ENCODE results near the gene GRAMD1A.
"Not testable (repeated sequence)": the region's sequence is repeated elsewhere in the genome, so short reads cannot be mapped to it uniquely, and the experiment has no call there.

The GRAMD1A gene

DNA sequence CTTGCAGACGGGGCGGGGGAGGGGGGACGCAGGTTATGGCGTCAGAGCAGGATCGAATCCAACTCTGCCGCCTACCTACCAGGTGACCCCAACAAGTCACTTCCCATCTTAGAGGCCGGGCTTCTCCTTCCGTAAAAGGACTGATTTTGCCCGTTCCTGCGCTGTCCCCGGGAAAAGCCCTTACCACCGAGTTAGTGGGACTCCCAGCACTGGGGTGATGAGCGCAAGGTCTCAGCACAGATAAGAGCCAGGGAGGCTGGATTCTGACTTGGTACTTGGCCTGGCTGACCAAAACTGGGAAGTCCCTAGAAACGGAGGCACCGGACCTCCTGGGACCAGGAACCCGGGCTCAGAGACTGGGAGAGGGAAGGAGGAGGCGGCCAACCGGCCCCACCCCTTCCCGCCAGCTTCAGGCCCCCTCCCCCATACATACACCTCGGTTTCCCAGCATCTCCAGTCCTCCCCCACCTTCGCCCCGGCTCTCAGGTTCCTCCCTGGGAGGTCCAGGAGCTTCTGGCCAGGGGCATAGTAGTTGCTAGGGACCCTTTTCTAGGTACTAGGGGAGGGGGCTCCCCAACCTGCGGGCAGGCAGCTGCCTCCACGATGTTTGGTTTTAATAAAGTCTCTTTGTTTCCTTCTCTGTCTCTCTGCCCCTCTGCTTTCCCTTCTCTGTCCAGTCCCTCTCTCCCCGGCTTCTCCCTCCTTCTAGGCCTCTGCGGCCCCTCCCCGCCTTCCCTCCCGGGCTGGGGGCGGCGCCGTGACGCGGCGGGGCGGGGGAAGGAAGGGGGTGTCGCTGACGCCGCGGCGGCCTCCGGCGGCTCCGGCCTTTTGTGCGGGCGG lies at the start of gene GRAMD1A:
GRAMD1A (plus strand) TSS at position 826 of the 840 bp plus-strand sequence. CDS start 156 bp downstream, outside the sequence.
- DNase-seq, result peak; percentile 80

DNA sequence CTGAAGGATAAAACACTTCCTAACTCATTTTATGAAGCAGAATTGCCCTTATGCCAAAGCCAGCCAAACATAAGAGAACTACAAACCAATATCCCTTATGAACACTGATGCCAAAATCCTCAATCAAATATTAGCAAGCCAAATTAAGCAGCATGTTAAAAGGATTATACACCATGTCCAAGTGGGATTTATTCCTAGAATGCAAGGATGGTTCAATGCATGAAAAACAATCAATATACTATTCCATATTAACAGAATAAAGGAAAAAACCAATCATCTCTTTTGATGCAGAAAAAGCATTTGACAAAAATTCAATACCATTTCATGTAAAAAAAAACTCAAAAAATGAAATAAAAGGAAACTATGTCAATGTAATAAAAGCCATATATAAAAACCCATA lies 47.0 kb upstream of the GRAMD1A start:
- no peak for DNase-seq

DNA sequence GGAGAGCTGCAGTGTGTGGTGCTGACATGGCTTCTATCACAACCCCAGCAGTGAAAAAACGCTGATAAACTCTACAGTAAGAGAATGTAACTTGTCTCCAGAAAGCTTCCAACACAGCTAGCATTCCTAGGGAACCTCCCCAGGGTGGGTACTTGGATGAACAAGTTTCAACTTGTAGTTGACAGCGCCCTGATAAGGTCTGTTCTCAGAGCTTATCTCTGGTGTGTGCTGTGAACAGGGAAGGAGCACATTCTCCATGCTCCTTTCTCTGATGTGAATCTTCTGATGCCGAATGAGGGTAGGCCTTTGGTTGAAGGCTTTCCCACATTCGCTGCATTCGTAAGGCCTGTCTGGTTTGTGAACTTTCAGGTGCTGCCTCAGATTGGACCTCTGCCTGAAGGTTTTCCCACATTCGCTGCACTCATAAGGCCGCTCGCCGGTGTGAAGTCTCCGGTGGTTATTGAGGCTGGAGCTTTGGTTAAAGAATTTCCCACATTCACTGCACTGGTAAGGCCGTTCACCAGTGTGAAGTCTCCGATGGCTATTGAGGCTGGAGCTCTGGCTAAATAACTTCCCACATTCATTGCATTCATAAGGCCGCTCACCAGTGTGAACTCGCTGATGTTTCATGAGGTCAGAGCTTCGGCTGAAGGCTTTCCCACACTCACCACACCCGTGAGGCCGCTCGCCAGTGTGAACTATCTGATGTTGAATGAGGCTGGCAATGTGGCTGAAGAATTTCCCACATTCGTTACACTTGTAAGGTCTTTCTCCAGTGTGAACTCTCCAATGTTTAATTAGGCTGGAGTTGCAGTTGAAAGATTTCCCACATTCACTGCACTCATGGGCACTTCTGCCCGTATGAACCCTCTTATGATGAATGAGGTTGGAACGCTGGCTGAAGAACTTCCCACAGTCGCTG lies 42.0 kb upstream of the GRAMD1A start:
- DNase-seq, result no peak

DNA sequence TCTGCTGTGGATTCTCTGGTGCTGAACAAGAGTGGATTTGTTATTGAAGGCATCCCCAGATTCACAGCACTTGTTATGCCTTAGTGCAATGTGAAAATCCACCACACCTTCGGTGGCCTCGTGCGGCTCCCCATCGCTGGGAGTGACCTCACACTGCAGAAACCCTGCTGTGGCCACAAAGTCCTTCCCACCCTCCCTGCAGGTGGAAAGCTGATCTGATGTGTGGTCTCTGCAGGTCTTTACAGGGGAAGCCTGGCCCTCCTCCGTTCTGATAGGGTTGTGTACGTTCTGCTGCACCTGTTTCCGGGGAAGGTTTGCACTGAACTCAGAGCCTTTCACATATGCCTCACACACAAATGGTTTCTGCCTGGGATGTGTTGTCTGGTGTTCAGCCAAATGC lies 41.1 kb upstream of the GRAMD1A start:
- no peak for DNase-seq

DNA sequence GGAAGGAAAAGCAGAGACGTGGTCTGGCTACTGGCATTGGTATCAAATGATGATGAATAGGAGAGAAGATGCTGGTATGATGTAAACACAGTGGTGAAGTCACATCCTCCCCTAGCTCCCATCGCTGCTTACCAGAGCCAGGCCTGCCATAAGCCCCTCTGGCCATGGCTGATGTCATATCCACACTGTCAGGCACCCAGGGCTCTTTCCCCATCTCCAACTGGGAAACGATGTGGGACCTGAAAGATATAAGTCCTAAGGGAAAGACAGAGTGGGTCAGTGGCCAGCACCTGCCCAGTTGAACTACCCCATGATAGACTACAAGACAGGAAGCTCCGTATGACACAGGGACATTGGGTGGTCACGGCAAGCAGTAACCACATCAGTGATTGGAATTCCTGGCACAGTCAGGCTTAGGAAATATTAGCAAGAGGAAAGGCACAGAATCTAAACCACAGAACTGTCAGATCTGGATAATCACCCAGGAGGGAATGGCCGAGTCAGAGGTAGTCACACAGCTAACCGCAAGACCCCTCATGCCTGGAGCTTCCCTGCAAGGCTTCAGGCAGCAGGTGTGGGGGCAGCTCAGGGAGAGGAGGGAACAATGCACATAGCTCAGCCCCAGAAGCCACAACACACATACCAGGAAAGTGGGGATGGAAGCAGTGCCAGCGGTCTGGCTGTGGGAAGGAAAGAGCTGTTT lies 39.9 kb upstream of the GRAMD1A start:
- no peak for DNase-seq

DNA sequence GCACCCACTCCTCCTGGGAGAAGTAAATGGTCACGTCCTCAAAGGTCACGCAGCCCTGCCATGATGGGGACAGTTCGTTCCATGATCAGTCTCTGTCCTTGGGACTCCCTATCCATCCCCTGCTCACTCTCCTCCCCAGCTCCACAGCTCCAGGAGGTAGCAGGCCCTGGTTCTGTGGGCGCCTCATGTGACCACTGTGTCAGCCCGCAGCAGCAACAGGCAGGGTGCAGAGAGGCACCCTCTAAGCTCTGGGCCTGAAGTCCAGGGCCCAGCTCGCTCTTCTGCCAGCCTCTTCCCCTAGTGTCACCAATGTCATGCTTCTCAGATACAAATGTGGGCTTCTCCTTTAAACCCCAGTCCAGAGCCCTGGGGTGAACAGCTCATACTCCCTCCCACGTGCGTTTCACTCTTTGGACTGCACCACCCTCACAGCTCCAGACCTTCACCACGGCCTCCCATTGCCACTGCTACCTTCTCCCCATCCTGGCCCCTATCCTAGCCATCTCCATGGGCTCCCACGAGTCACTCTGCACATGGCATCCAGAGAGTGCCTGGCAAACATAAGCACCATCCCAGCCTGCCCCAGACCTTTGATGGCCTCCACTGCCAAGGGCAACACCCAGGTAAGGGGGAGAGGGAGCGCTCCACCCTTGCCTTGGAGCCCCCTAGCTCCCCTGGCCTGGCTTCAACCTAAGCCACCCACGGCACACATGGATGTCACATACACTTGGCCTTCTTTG lies 39.0 kb upstream of the GRAMD1A start:
- no peak for DNase-seq

DNA sequence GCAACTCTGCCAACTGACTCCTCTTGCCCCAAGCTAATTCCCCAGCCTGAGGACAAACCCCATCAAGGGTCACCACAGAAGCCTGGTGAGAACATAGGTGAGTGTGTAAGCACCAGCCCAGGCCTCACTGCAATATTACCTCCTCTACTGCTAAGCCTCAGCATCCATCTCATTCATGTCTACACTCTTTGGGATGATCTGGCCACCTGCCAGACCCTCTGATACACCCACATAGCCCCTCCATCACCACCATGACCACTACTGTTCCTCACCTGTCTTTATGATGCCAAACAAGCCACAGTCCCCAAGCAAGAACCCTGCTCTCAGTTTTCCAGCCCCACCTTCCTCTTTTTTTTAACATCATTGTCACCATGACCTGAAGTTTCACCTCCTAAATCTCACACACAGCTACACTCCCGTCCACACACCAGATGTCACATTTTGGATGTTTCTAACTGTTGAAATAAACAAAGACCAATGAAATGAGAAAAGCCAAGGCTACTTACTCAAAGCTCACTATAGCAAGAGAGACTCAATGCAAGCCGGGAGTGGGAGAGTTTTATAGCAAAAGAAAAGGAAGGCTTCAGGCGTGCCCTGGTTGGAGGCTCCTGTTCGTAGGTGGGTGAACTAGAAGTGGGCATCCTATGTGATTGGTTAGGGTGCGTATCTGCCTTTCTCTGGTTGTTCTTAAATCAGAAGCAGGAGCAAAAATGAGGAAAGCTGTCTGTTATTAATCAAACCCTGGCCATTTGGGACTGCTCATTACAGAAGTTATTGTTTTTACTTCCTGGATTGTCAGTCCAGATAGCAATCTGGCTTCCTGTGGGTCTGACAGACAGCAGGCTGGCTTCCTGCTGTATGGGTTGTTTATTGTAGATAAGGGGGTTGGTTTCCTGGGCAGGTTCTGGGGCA lies 38.1 kb upstream of the GRAMD1A start:
- DNase-seq, result peak; percentile 80

DNA sequence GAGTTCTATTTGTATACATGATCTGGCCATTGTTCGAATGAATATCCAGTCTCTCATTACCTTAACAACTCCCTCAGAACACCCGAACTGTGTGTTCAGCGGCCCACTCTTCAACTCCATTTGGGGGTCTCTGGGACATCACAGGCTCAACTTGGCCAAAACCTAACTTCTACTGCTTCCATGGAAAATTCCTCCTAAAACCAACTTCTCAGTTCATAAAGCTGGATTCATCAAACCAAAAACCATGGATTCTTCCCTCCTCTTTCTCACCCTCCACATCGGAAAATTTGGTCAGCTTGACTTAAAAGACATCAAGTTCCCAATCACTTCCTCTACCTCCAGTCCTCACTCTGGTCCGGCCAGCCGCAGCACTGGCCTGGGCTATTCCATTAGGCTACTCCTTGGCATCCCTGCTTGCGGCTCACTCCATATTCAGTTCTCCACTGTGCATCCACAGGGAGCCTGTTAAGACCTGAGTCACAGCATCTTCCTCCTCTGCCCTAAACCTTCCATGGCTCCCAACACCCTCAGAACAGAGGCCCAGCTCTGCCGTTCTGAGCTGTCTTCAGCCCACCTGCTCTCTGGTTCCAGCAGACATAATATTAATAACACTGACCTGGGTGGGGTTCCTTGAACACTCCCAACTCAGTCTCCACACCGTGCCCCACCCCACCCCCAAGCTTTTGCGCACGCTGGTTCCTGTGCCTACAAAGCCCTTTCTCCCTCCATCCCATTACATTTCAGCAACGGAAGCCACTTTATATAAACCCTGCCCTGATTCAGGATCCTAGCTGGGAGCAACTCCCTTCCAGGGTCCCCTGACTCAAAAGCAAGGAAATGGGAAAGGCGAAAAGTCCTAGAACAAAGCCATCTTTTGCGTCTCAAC lies 37.2 kb upstream of the GRAMD1A start:
- no peak for DNase-seq

DNA sequence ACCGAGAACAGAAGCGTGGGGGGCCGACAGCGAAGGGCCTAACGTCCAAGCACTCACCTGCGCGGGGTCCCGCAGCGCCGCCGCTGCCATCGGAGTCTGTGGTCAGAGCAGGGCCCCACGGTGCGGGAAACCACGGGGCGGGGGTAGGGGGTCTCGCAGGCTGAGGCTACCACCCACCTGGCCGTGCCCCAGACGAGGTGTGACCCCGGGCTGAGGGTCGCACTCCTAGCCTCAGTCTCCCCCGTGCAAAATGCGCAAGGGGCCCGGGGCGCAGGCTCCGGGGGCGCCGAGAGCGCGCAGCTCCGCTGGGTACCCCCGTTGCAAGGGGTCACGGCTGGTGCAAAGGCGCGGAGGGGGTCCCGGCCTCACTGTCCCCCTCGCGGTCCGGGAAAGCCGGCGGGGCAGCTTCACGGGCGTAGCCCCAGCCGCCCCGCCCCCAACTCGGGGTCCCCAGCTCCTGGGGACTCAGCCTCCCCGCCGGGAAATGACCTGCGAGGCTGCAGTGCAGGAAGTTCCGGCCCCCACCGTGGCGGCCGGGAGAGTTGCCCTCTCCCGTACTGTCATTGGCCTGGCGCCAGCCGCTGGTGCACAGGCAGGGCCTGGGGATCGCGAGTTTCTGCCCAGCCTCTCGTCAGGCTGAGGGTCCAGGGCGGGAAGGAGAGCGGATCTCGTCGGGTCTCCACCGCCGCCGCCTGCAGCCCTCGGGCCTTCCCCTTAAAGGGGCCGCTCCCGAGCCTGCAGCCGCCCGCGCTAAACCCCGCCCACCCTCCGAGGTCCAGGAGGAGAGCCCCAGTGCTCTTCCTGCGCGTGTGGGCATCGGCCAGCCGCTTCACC lies 36.3 kb upstream of the GRAMD1A start, which contains the start of gene ZNF792:
ZNF792 (minus strand) TSS at position 657 of the 834 bp plus-strand sequence; CDS start at position 90, 567 bp downstream.
- DNase-seq, result peak; percentile 57

DNA sequence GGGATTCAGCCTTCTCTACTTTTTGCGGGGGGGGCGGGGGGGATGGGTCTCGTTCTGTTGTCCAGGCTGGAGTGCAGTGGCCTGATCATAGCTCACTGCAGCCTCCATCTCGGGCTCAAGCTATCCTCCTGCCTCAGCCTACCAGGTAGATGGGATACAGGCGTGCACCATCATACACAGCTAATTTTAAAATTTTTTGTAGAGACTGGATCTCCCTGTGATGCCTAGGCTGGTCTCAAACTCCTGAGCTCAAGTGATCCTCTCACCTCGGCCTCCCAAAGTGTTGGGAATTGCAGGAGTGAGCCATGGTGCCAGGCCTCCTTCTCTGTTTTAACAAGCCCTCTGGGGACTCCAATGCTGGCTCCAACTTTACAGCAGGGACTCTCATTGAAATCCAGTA lies 35.5 kb upstream of the GRAMD1A start:
- no peak for DNase-seq

DNA sequence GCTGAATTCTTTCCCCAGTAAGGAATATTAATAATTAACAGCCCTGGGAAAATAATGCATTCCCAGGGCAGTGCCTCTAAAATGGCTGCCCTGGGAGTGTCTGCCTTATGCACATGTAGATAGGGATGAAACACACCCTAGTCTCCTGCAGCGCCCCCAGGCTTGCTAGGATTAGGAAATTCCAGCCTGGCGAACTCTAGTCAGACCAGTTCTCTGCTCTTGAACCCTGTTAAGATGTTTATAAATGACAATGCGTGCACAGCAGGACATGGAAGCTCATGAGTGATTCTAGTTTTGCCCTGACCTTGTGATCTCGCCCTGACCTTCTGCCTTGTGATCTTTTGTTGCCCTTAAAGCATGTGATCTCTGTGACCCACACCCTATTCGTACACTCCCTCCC lies 34.6 kb upstream of the GRAMD1A start:
- DNase-seq, result not testable (repeated sequence)

DNA sequence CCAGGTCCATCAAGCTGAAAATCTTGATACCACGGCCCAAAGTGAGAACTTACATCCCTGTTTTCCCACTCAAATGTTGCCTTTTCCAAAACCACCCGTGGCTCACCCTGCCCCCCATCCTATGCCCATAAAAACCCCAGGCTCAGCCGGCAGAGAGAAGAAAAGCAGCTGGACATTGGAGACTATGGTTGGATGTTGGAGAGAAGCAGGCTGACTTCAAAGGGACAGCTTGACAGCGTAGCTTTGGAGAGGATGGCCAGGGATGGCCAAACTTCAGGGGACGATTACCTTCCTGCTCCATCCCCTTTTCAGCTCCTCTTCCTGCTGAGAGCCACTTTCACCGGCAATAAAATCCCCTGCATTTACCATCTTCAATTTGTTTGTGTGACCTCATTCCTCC lies 32.6 kb upstream of the GRAMD1A start:
- DNase-seq, result no peak

DNA sequence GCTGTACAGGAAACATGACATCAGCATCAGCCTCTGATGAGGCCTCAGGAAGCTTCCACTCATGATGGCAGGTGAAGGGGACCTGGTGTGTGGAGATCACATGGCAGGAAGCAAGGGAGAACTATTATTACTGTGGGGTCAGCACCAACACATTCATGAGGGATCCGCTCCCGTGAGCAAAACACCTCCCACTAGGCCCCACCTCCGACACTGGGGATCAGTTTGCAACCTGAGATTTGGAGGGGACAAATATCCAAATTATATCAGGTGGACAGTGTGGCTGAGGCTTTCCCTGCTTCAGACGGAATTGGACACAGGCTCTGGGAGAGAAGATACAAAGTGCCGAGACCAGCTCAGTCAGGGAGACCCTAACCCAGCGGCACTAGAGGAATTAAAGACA lies 30.4 kb upstream of the GRAMD1A start:
- DNase-seq, result no peak

DNA sequence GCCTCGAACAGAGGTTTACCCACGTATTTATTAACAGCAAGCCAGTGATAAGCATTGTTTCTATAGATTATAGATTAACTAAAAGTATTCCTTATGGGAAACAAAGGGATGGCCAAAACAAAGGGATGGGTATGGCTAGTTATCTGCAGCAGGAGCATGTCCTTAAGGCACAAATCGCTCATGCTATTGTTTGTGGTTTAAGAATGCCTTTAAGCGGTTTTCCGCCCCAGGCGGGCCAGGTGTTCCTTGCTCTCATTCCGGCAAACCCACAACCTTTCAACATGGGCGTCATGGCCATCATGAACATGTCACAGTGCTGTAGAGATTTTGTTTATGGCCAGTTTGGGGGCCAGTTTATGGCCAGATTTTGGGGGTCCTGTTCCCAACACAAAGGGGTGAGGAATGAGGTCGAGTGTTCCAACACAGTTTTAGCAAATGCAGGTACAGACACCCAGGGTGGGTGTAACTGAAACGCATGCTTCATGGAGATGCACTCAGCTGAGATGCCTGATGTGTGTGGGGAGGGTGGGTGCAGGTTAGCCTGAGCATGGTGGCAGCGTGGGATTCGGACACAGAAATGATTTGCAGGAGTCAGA lies 29.8 kb upstream of the GRAMD1A start:
- not testable (repeated sequence) for DNase-seq

DNA sequence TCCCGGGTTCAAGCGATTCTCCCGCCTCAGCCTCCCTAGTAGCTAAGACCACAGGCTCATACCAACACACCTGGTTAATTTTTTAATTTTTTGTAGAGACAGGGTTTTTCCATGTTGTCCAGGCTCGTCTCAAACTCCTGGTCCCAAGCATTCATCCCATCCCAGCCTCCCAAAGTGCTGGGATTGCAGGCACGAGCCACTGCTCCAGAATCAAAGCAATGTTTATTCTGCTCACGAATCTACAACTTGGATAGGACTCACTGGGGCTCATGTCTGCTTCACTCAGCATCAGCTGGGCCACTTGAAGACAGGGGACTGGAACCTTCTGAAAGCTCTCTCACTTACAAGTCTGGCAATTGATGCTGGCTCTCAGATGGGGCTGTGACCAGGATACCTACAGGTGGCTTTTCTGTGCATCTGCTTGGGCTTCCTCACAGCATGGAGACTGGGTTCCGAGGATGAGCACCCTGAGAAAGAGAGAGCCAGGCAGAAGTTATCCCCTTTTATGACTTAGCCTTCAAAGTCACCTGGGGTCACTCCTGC lies 27.9 kb upstream of the GRAMD1A start:
- no peak for DNase-seq

DNA sequence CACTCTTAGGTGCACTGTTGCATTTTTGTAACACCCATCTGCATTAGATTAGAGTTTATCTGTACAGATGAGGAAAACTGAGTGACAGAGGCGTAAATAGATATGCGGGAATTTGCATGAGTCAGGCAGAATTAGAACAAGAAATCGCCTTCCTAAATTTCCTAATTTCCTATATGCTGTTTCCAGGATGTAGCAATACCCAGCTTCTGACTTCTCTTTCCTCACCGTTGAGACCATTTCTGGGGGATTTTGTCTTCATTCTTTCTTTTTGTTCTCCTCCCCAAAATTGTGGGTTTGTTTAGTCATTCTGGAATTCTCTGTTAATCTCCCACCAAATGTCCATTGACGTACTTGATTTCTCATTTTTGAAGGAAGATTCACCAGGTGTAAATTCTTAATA lies 25.5 kb upstream of the GRAMD1A start:
- DNase-seq, result no peak

DNA sequence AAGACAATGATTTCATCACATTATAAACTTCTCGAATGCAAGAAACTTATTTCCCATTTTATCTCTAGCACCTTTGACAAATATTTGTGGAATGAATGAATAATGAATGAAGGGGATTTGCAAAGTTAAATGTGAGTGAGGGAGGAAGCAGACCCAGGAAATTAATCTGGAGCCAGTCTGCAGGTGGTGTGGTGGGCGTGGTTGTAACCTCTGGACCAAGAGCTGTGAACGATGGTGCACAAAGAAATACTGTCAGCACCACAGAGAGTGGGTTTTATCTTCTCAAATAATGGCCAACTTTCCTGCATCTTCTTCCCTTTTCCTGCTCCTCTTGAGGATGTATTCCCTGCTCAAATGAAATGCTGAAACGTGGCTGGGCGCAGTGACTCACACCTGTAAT lies 25.1 kb upstream of the GRAMD1A start:
- DNase-seq, result no peak

DNA sequence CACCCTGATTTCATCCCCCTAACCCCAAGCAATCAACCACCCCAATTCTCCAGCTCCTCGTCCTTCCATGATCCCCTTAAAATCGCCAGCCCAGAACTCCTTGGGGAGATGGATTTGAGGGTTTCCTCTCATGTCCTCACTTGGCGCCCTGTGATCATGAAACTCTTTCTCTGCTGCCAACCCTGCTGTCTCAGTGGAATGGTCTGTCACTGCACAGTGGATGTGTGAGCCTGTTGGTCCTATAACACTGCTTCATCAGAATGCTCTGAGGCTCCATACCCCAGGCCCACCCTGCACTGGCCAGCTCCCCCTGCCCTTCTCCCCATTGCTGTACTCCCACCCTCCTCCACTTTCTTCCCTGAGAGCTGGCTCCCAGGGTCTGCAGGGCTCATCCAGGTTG lies 23.5 kb upstream of the GRAMD1A start:
- DNase-seq, result no peak
